ENCODE data around the gene KLHL20.

DNA sequence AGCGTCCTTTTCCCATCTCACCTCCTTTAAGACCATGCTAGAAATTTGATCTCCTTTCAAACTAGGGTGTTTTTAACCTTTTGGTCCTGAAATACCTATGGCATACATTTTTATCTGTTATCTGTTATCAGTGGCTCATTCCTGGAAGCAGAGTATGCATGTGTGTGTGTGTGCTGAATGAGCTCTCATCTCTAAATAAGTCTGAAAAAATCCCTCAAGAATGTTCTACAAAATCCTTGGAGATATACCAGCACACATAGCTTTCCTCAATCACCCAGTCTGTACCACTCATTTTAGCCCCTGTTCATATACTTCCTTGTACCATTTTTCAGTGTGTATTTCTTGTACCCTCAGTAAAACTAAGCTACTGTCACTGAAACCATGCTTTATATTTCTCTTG lies 103.7 kb downstream of the KLHL20 start:
- TF ChIP-seq, protein P1, sequence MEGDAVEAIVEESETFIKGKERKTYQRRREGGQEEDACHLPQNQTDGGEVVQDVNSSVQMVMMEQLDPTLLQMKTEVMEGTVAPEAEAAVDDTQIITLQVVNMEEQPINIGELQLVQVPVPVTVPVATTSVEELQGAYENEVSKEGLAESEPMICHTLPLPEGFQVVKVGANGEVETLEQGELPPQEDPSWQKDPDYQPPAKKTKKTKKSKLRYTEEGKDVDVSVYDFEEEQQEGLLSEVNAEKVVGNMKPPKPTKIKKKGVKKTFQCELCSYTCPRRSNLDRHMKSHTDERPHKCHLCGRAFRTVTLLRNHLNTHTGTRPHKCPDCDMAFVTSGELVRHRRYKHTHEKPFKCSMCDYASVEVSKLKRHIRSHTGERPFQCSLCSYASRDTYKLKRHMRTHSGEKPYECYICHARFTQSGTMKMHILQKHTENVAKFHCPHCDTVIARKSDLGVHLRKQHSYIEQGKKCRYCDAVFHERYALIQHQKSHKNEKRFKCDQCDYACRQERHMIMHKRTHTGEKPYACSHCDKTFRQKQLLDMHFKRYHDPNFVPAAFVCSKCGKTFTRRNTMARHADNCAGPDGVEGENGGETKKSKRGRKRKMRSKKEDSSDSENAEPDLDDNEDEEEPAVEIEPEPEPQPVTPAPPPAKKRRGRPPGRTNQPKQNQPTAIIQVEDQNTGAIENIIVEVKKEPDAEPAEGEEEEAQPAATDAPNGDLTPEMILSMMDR (conservative IDR thresholded peaks at IDR 0.05; ENCODE audit: low read depth, low read length), result no peak
- no peak for TF ChIP-seq EZH2 (IDR thresholded peaks at IDR 0.05; ENCODE audit: borderline replicate concordance, low read depth, low read length, poor library complexity, severe bottlenecking)
